DMS153 (cell line): ENCODE measurements around the gene ZFAND3.

Source experiments
- DNase-seq: peaks from one replicate; lab custom pipeline; 2025; lab: John Stamatoyannopoulos, UW

Gene ZFAND3

GRCh38 chr6:38155144-38155543 is 335.6 kb downstream of the ZFAND3 start:
- DNase-seq, result no peak

GRCh38 chr6:38155621-38156204 is 336.2 kb downstream of the ZFAND3 start:
- DNase-seq, result no peak

DNA sequence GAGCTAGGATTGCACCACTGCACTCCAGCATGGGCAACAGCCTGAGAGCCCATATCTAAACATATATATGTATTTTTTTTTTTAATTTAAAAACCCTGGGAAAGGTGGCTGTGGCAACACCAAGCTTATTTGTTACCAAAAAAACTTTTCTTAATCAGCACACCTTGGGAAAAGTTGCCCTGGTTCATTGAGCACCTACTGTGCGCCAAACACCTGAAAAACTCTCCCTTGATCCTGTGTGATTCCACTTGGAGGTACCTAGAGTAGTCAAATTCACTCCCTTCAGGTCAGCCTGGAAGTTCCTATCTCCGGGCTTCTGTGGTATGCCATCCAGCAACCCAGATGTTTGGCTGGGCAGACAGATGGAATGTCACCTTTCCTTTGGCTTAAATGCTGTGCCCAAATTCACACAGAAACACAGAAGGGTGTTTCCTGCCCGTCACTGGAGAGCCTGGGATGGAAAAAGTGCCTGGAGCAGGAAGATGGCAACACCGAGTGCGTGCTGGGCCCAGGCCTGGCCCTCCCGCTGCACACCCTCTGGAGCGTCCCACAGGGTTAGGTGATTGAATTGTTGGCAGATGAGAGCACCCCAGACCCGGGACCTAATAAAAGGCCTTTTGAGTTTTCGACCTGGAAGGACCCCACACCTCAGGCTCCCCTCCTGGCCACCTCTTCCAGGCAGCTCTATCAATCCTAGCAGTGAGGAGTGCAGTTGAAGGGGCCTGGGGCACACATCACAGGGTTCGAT is 337.5 kb downstream of the ZFAND3 start:
- DNase-seq, result no peak

DNA sequence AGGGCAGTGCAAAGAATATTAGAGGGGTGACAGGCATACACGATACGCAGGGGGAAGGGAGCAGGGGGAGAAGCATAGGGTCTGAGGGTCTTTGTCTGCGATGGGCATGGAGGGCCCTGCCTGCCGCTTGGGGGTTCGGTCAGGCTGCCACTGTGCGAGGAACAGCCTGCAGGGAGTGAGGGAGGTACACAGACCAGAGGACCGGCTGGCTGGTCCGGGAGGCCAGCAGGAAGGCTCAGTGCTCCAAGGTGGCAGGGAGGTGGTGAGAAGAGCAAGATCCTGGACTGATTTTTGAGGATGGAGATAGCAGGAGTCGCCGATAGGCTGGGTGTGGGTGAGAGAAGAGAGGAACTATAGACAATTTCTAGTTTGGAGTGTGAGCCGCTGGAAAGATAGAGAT is 338.4 kb downstream of the ZFAND3 start:
- DNase-seq, result no peak

DNA sequence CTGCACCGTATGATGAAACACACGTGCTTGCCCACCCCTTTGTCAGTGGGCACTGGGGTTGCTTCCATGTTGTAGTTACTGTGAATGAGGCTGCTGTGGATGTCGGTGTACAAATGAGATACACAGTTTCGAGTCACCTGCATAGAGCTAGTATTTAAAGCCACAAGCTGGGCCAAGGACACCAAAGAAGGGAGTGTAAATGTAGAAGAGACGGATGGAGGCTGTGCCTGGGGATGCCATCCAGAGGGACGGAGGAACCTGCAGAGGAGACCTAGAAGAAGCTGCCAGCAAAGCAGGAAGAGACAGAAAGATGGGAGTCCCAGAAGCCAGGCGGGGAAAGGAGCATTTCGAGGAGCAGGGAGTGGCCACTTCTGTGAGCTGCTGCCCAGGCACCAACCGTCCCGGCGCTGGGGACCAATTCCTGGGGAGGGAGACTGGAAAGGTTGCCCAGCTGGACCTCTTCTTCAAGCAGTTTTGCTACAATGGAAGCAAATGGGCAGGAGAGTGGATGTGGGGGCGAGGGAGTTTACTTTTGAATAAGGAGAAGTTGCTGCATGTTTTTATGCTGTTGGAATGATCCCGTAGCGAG is 339.3 kb downstream of the ZFAND3 start:
- DNase-seq, result no peak

- DNase-seq, result no peak
These were observed 340.1 kb downstream of the ZFAND3 start for GRCh38 chr6:38159596-38159995.

- DNase-seq, result no peak
These were observed 341.3 kb downstream of the ZFAND3 start for GRCh38 chr6:38160831-38161230.

- no peak for DNase-seq
These were observed 341.8 kb downstream of the ZFAND3 start for GRCh38 chr6:38161331-38161730.

DNA sequence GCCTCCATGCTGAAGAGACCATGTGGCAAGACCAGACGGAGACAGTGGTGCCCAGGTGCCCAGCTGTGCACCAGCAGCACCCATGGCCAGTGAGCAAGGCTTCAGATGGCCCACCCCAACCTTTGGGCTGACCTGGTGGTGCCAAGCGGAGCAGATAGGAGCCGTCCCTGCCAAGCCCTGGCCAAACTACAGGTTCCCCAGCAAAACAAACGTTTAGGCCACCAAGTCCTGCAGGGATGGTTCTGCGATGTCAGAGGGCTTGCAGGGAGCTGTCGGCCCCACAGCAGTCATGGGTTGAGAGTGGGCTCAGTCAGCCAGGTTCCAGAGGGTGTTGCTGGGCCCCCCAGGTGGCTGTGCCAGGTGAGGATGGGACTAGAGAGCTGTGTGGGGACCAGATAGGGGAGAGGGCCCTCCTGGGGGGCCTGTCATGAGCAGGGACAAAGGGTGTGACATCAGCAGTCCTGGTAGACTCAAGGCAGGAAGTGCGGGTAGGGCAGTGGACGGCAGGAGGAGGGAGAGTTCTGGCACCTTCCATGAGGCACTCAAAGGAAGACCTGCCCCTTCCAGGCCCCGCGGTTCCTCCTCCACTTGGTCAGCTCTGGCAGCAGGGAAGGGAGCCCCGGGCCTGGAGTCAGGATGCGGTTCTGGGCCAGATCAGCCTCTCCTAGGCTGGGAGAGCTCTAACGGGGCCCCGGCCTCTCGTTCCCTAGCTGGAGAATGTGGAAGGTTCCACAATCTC is 342.4 kb downstream of the ZFAND3 start:
- no peak for DNase-seq

DNA sequence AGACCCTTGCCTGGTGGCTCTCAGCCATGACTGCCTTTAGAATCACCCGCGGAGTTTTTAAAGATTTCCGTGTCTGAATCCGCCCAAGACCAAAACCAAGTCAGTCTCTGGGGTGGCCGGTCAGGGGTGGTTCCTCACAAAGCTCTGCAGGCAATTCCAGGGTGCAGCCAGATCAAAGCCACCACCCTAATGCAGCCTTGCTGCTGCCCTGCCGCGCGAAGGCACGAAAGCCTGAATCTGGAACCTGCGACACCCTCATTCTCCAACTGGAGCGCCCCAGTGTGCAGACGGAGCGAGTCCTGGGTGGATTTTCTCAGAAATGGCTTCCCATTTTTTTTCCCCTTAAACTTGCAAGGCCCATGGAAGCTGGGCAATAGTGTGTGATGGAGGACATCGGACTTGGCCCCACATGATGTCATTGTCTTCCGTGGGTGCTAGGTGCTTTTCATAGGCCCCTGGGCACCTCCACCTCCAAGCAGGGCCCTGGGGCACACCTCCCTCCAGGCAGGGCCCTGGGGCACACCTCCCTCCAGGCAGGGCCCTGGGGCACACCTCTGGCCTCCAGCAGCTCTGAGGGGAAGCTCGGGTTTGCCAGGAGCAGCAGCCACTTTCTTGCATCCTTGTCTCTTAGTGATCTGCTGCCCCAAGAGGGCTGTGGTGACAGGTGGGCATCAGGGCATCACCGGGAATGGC is 343.1 kb downstream of the ZFAND3 start:
- no peak for DNase-seq

DNA sequence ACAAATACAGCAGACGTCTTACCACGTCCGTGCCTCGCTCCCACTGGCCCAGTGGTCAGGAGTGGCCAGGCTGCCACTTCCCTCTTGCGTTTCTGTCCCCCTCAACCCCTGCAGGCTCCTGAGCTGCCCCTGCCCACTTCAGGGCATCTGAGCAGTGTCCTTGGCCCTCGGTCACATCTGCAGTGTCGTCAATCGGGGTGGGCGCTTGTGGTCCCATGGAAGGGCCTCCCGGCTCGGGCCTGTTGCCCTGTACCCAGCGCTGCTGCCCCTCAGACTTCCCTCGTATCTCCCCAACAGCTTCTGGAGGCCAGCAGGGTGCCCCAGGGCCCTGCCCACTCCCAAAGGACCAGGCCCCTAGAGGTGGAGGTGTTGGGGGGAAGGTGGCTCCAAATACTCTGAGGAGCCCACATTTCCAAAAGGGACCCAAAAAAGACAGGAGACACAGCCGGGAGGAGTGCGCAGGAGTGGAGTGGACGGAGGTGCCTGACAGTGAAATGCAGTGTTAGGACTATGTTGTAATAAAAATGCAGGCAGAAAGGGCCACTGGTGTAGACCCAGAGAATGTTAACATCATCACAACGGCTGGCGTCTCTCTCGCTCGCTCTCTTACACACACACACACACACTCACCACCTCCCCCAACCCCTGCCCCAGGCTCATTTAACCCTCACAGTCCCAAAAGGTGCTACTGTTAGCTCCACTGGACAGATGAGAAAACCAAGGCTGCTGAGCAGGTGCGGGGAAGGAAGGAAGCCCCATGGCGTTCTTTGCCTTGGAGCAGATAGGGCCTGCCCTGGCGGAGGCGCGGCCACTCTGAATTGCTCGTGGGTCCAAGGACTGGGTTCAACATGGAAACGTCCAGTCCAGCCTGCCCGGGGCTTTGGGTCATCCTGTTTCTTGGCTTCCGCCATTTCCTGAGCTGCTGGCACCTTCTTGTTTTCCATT is 343.9 kb downstream of the ZFAND3 start:
- no peak for DNase-seq

- no peak for DNase-seq
These were observed 344.6 kb downstream of the ZFAND3 start for GRCh38 chr6:38164131-38164481.

DNA sequence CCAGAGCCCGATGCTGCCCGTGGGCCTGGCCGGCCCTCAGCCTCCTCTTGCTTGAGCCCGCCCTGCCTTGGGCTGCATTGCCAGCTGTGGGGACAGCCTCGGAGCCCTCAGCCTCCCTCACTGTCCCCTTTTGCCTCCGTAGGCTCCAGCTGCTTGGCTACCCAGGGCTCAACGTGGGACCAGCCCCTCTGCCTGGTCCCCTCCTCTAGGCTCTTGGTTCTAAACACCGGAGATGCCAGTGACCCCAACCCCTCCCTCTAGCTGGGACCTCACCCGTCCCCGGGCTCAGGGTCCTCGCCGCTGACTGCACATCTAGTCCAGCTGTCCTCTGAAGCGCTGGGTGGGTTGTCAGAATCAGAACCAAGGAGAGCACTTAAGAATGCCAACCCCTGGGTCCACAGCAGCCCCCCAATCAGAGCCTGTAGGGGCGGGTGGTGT is 345.2 kb downstream of the ZFAND3 start:
- DNase-seq, result no peak

- no peak for DNase-seq
These were observed 347.1 kb downstream of the ZFAND3 start for GRCh38 chr6:38166411-38167240.

DNA sequence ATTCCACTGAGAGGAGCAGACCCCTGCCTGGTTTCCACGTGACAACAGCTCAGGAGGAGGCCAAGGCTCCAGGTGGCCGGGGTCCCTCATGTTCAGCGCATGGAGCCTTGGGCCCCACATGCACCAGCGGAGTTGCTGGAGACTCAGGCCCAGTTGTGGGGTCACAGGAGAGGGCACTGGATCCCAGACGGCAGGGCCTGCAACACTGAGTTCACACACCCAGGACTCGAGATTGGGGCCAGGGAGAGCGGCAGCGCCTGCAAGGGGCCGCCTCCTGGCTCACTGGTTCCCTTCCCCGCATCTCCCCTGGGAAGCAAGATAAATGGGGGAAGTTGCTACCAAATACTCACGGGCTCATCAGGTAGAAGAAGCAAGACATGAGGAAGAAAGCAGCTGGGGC is 348.1 kb downstream of the ZFAND3 start:
- no peak for DNase-seq

DNA sequence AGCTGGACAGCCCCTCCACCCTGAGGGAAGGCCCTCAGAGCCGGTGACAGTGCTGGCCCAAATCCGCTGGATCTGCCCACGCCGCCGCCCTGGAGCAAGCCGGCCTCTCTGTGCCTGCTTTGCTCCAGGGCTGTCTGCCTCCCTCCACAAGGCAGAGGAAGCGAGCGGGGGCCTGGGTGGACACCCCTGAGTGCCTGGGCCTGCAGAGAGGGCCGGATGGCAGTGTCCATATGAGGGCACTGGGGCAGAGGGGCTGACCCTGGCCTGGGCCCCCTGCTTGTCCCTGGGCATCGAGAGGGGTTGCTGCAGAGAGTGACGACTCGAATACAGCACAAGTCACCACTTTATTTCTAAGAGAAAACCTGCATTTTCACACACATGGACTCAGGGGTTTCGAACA is 348.6 kb downstream of the ZFAND3 start:
- no peak for DNase-seq

DNA sequence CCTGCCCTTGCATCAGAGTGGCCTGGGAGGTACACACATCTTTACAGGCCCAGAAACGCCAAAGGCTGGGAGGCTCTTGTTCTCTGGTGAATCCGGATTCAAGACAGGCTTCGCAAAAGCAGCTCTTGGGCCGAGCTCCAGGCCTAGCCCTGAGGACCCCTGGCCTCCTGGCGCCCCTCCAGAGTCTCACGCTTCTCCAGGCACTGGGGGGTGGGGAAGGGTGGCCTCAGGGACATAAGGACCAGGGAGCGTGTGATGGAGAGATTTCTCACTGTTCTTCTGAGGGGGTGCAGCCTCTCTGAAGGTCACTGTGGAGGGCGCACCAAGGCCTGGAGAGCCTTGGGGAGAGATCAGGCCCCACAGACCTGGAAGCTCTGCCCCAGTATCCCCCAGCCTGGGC is 349.2 kb downstream of the ZFAND3 start:
- no peak for DNase-seq

DNA sequence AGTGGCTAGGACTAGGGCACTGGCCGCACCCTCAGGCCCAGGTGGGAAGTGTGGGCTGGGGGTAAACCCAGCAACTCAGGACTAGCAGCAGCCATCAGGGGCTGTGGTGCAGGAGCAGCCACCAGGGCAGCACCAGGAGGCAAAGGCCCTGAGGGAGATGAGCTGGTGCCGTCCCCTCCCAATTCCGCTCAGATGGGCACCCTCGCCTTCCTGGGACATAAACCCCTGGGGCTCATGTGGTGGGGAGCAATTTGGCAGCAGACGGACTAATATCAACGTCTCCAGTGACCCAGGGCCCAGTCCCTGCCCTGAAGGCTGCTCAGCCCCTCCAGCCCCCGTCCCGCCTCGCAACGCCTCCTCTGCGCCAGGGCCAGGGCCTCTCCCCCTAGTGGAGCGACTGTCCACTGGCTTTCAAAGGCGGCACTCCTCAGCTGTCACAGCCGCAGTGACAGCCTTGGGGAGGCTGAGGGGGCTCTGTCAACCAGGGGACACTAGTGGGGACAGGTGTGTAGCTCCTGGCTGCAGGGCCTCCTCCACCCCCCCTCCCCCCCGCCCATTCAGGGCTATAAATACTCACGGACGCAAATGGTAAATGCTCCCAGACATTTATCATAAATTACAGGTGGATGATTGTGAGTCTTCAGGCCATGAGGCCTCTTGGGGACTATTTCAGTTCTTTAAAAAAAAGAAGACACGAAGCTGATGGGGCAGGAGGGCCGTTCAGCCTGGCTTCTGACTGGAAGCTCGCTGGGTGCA is 349.9 kb downstream of the ZFAND3 start:
- DNase-seq, result no peak

DNA sequence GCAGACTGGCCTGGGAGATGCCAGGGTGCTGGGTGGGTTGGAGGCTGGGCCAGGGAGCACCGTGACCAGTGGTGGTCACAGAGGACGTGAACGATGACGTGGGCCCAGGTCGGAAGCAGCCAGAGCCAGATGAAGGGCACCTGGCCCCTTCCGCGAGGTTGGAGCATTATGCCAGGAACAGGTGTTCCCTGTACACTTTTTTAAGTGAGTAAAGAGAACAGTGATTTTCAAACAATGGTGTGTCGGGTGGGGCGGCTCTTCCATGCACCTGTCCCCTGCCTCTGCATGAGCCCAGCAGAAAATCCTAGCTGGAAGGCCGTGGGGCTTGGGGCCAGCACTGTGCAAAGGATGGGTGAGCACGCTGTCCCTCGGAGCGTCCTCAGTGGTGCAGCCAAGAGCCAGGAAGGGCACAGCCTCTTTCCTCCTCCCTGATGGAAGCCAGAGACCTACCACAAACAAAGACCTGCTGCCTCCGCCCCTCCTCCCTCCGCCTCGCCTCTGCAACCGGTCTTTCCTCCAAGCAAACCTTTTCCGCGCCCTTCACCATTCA is 350.5 kb downstream of the ZFAND3 start:
- DNase-seq, result peak; percentile 81
